ENCODE data around the gene EPHB2.

GRCh38 chr1:22944346-22945055, 233.9 kb downstream of the EPHB2 start:
- no peak for TF ChIP-seq CTCF (IDR thresholded peaks at IDR 0.05)
- no peak for TF ChIP-seq EP300 (IDR thresholded peaks at IDR 0.05)
- TF ChIP-seq POLR2A (IDR thresholded peaks at IDR 0.05) = no peak

Measured in sigmoid colon (tissue), 4 donors.